K562 (cell line): ENCODE data around the gene ITSN1. TPM values are rescaled to one million over a fixed set of nuclear protein-coding genes. Genes with fewer than 3 reads are reported as not detected.

Source experiments
- ATAC-seq: fragments of 200-7000 bp; cut with Tn5 transposase; 3 replicates; pipeline ENCODE4 v1.9.1; 2020; ENCODE audit warnings: moderate library complexity
- BruUV-seq: library from RNA; stranded (reverse); fragments of 400-500 nt; replicated peaks from 2 replicates; lab custom pipeline; 2021; lab: Mats Ljungman, UMichigan
- CTCF ChIA-PET: fragments of 300-600 bp; formaldehyde crosslinking; extraction: SDS; loops from one replicate; lab custom pipeline; 2021; ENCODE audit warnings: low intra/inter-chr PET ratio; lab: Yijun Ruan, JAX
- POLR2A ChIA-PET: fragments of 300-600, 350-650 bp; sonication (Branson Sonifier 250); formaldehyde crosslinking; extraction: SDS; loops from one replicate; lab custom pipeline; 2021; ENCODE audit warnings: antibody characterized with exemption, inconsistent platforms; lab: Yijun Ruan, JAX
- DNase-seq, 4 experiments: peaks; one replicate each; pipeline versions ENCODE4 v3.0.0 to v3.0.0-alpha.2; 2011 to 2018; ENCODE audit warnings: low spot score in 3 of 4, mixed read lengths in 3 of 4; ENCODE audit errors: extremely low read depth in 1 of 4
- FAIRE-seq: peaks from 2 replicates; lab custom pipeline; 2011; peaks lifted over from hg19 to GRCh38; lab: Jason Lieb, UNC
- H2AFZ ChIP-seq: 2 replicates; pipeline ENCODE4 v1.6.0; 2011; ENCODE audit warnings: low read depth, low read length, control low read depth, inconsistent platforms
- H3K27ac ChIP-seq: fragments of 200-600 bp; 3 replicates; pipeline ENCODE4 v1.8.0; 2011; ENCODE audit warnings: low read depth, mild to moderate bottlenecking, control low read depth, inconsistent platforms, low read length, moderate library complexity, mixed read lengths; ENCODE audit errors: extremely low read depth
- H3K27me3 ChIP-seq, 2 experiments: fragments of 300-600 bp in 1 of 2; 2 replicates in 1 of 2; 3 replicates in 1 of 2; pipeline versions ENCODE4 v1.6.0 to v1.8.0; 2011; ENCODE audit warnings: inconsistent platforms in 2 of 2, low read length in 2 of 2, mild to moderate bottlenecking in 1 of 2, mixed read lengths in 1 of 2, moderate library complexity in 1 of 2; ENCODE audit not compliant: control insufficient read depth in 2 of 2, insufficient read depth in 2 of 2
- H3K36me3 ChIP-seq: fragments of 300-600 bp; 3 replicates; pipeline ENCODE4 v1.8.0; 2011; ENCODE audit warnings: mild to moderate bottlenecking, low read length, inconsistent platforms; ENCODE audit not compliant: control insufficient read depth, insufficient read depth
- H3K4me1 ChIP-seq, 2 experiments: fragments of 200-600 bp in 1 of 2; replicated peaks in 1 of 2; 2 replicates in 1 of 2; 3 replicates in 1 of 2; pipeline versions ENCODE4 v1.5.1 to v1.8.0; 2011; ENCODE audit warnings: inconsistent platforms in 2 of 2, low read length in 2 of 2, mild to moderate bottlenecking in 1 of 2, mixed read lengths in 1 of 2, moderate library complexity in 1 of 2; ENCODE audit not compliant: control insufficient read depth in 2 of 2, insufficient read depth in 2 of 2
- H3K4me2 ChIP-seq: 2 replicates; pipeline ENCODE4 v1.6.1; 2011; ENCODE audit warnings: low read length, control low read depth, inconsistent platforms, mixed read lengths; ENCODE audit not compliant: insufficient read depth
- H3K4me3 ChIP-seq: fragments of 200-600 bp; sonication (generic), shearing (Covaris generic); 2 replicates; pipeline ENCODE4 v1.5.1; 2016; ENCODE audit warnings: control low read depth, inconsistent platforms
- H3K79me2 ChIP-seq: fragments of 200-600 bp; 3 replicates; pipeline ENCODE4 v1.8.0; 2011; ENCODE audit warnings: low read length, inconsistent platforms; ENCODE audit not compliant: control insufficient read depth, insufficient read depth
- H3K9ac ChIP-seq, 2 experiments: 2 replicates each; pipeline versions ENCODE4 v1.6.0 to v1.6.1; 2011; ENCODE audit warnings: low read depth in 2 of 2, low read length in 2 of 2, control low read depth in 1 of 2, inconsistent platforms in 1 of 2, mild to moderate bottlenecking in 1 of 2, mixed read lengths in 1 of 2; ENCODE audit not compliant: insufficient read depth in 1 of 2
- H3K9me1 ChIP-seq: one replicate; pipeline ENCODE4 v1.6.0; 2011; ENCODE audit warnings: inconsistent platforms, mild to moderate bottlenecking, low read length, moderate library complexity; ENCODE audit not compliant: control insufficient read depth, insufficient read depth
- H3K9me3 ChIP-seq: replicated peaks from 2 replicates; pipeline ENCODE4 v1.5.1; 2011; ENCODE audit warnings: low read depth, low read length, inconsistent platforms; ENCODE audit not compliant: control insufficient read depth, insufficient read depth
- H4K20me1 ChIP-seq: replicated peaks from 2 replicates; pipeline ENCODE4 v1.6.1; 2011; ENCODE audit warnings: low read length, inconsistent platforms, mixed read lengths; ENCODE audit not compliant: control insufficient read depth, insufficient read depth
- COPS2 ChIP-seq: fragments of 450-650 bp; conservative IDR thresholded peaks from 2 replicates; pipeline ENCODE4 v1.6.1; 2016; ENCODE audit warnings: mild to moderate bottlenecking, moderate library complexity
- DPF2 ChIP-seq: fragments of 450-650 bp; IDR thresholded peaks from 2 replicates; pipeline ENCODE4 v1.6.1; 2016
- E2F3 ChIP-seq: fragments of 250-450 bp; sonication (Bioruptor Pico); IDR thresholded peaks from 2 replicates; pipeline ENCODE4 v1.4.0; 2020; ENCODE audit warnings: mild to moderate bottlenecking
- FOS ChIP-seq: IDR thresholded peaks from 3 replicates; pipeline ENCODE4 v1.6.1; 2011; ENCODE audit not compliant: insufficient read length; ENCODE audit errors: extremely low read depth
- FOSL1 ChIP-seq: fragments of 200-800 bp; sonication (Bioruptor generic); conservative IDR thresholded peaks from 2 replicates; pipeline ENCODE4 v1.6.1; 2016; ENCODE audit warnings: missing genetic modification characterization, missing compliant biosample characterization
- FOXA1 ChIP-seq: fragments of 450-650 bp; IDR thresholded peaks from 2 replicates; pipeline ENCODE4 v1.6.1; 2016; ENCODE audit warnings: mild to moderate bottlenecking, borderline replicate concordance
- FOXK2 ChIP-seq, 2 experiments: fragments of 450-650 bp; IDR thresholded peaks in 1 of 2; conservative IDR thresholded peaks in 1 of 2; 2 replicates each; pipeline ENCODE4 v1.6.1; 2016; ENCODE audit warnings: low read depth in 2 of 2, mild to moderate bottlenecking in 1 of 2
- GATA2 ChIP-seq: sonication (generic); formaldehyde crosslinking; IDR thresholded peaks from 2 replicates; pipeline ENCODE4 v1.4.0; 2020; ENCODE audit warnings: mild to moderate bottlenecking, missing genetic modification reagents
- MAZ ChIP-seq, 2 experiments: fragments of 450-650 bp in 1 of 2; sonication (generic) in 1 of 2; formaldehyde crosslinking; IDR thresholded peaks in 1 of 2; conservative IDR thresholded peaks in 1 of 2; 2 replicates each; pipeline versions ENCODE4 v1.4.0 to v1.5.0; 2020; ENCODE audit warnings: mild to moderate bottlenecking in 1 of 2, missing genetic modification reagents in 1 of 2
- MNT ChIP-seq, 2 experiments: fragments of 450-650 bp; conservative IDR thresholded peaks; 2 replicates each; pipeline ENCODE4 v1.6.1; 2017; ENCODE audit warnings: mild to moderate bottlenecking in 2 of 2, moderate library complexity in 2 of 2
- NONO ChIP-seq, 2 experiments: fragments of 200-400 bp in 1 of 2; fragments of 450-650 bp in 1 of 2; formaldehyde crosslinking in 1 of 2; IDR thresholded peaks; 2 replicates each; pipeline ENCODE4 v1.6.1; 2017; ENCODE audit warnings: low read depth in 2 of 2, mild to moderate bottlenecking in 2 of 2, moderate library complexity in 2 of 2, low read length in 1 of 2
- PKNOX1 ChIP-seq: fragments of 450-650 bp; IDR thresholded peaks from 2 replicates; pipeline ENCODE4 v1.6.1; 2016
- TEAD1 ChIP-seq, 2 experiments: fragments of 450-650 bp in 1 of 2; sonication (generic) in 1 of 2; formaldehyde crosslinking; IDR thresholded peaks; 2 replicates each; pipeline versions ENCODE4 v1.4.0 to v1.8.0; 2020 to 2022; ENCODE audit warnings: mild to moderate bottlenecking in 2 of 2, missing genetic modification reagents in 1 of 2
- TFAP4 ChIP-seq: sonication (generic); formaldehyde crosslinking; IDR thresholded peaks from 2 replicates; pipeline ENCODE4 v1.8.0; 2022; ENCODE audit warnings: missing genetic modification reagents, mild to moderate bottlenecking, moderate library complexity, borderline replicate concordance
- ZBED1 ChIP-seq: IDR thresholded peaks from 2 replicates; pipeline ENCODE4 v1.6.1; 2014
- ZBTB17 ChIP-seq: fragments of 450-650 bp; formaldehyde crosslinking; IDR thresholded peaks from 2 replicates; pipeline ENCODE4 v1.4.0; 2020; ENCODE audit warnings: mild to moderate bottlenecking
- ZC3H8 ChIP-seq: fragments of 450-650 bp; IDR thresholded peaks from 2 replicates; pipeline ENCODE4 v1.6.1; 2017
- ZEB2 ChIP-seq: fragments of 450-650 bp; IDR thresholded peaks from 2 replicates; pipeline ENCODE4 v1.6.1; 2016
- ZFP30 ChIP-seq: fragments of 250-450 bp; sonication (Bioruptor Pico); IDR thresholded peaks from 2 replicates; pipeline ENCODE4 v1.8.0; 2022; ENCODE audit warnings: moderate library complexity, mild to moderate bottlenecking, inconsistent platforms, borderline replicate concordance
- WGBS: fragments of 100-300 bp; shearing (Covaris generic); methylation state at CpG from one replicate; pipeline ENCODE4 v1.1.6; 2016; ENCODE audit warnings: low coverage, mixed read lengths; ENCODE audit not compliant: insufficient coverage; ENCODE audit errors: missing lambda C conversion rate; 5-methylcytosine and 5-hydroxymethylcytosine counted together
- in situ Hi-C: fragments of 300-500 bp; cut with MboI; formaldehyde crosslinking; loops from 4 replicates; pipeline ENCODE4 v1.15.0; 2018; ENCODE audit warnings: inconsistent platforms, mixed read lengths
- intact Hi-C: fragments of 100-400 bp; cut with micrococcal nuclease; formaldehyde crosslinking; loops from 2 replicates; pipeline ENCODE4 v1.14.2; 2022
- polyA plus RNA-seq, 8 experiments: library from polyadenylated mRNA; depleted of rRNA in 4 of 8; stranded (reverse) in 5 of 8; unstranded in 3 of 8; fragments of >200 nt; fragmentation: Nextera tagmentation in 2 of 8; fragmentation: Illumina TruSeq in 1 of 8; extraction: Ambion mirVana in 2 of 8; extraction: Trizol in 1 of 8; gene quantifications; 2 replicates each; pipeline versions ENCODE4 v1.2.1 to v1.2.3, GENCODE V29; 2011 to 2014; ENCODE audit warnings: inconsistent platforms in 1 of 8, missing spikeins in 1 of 8
- total RNA-seq, 7 experiments: library from RNA; depleted of rRNA in 6 of 7; stranded (reverse); fragments of >200 nt in 6 of 7; fragmentation: Illumina TruSeq in 2 of 7; extraction: Trizol in 2 of 7; gene quantifications; 2 replicates each; pipeline versions ENCODE4 v1.2.1 to v1.2.3, GENCODE V29; 2011 to 2021; ENCODE audit warnings: low replicate concordance in 1 of 7

ITSN1 gene
- total and polyA plus RNA-seq, 9 of the 15 experiments (the other 6 are each of a cell fraction or from before 2014, with no cell fraction given): 1.1 to 12.6 (median 4.8) TPM

- Histone ChIP-seq H2AFZ (no peak overlapping the region), H3K4me2 (no peak overlapping the region), H4K20me1 (no peaks in the 10 kb centered on the region), H3K9ac (no peak overlapping the region), H3K27me3 (0 out of 5 replicates have a peak, but pooled peaks cover 0 to 2% of the 10 kb centered on the region in 2 experiments), H3K9me1 (no peaks in the 10 kb centered on the region), H3K9me3 (no peaks in the 10 kb centered on the region), H3K79me2 (no peaks in the 10 kb centered on the region), H3K36me3 (no peaks in the 10 kb centered on the region), H3K27ac (no peak overlapping the region), H3K4me1 (peaks cover 0 to 17% of the 10 kb centered on the region in 2 experiments; a peak in 3 of 5 replicates), H3K4me3 (no peak overlapping the region)
- POLR2A ChIA-PET: interaction anchor here (0.6 to 3.4 kb wide), 3 partner anchors 10 to 70 kb away, joined by 3 to 7 read pairs (median 4); no protein-coding TSS in a partner anchor
- CTCF ChIA-PET: no interaction called here
- WGBS: 6% methylated on average over 4 of the region's 4 CpGs
- in situ Hi-C loops: no loop called here
- ATAC-seq (peak; percentile 52; the same call in 2 of the 3 replicates), FAIRE-seq (no peak), DNase-seq (peak in 1 of 4 experiments; percentile 67)
- intact Hi-C loops: no loop called here
- no TSS peak for BruUV-seq
- peak; percentile 92 for TF ChIP-seq FOSL1
- TF ChIP-seq ZBTB17 (CRISPR knock-in tag): 0 out of 2 replicates have a peak, but pooled peaks have one; percentile 19
- no peak for TF ChIP-seq E2F3 (CRISPR knock-in tag)
- TF ChIP-seq GATA2 (CRISPR knock-in tag): 0 out of 2 replicates have a peak, but pooled peaks have one; percentile 30
- peak; percentile 80 to 84; a peak in 3 of 4 replicates for TF ChIP-seq FOXK2 (conservative IDR thresholded peaks at IDR 0.05 in 1 of 2, IDR thresholded peaks at IDR 0.05 in 1 of 2; ENCODE audit: low read depth in 2 of 2)
- no peak for TF ChIP-seq ZC3H8
- TF ChIP-seq NONO (IDR thresholded peaks at IDR 0.05; ENCODE audit: low read depth in 2 of 2, low read length in 1 of 2): no peak
- TF ChIP-seq PKNOX1: peak; percentile 90
- TF ChIP-seq TEAD1 (CRISPR knock-in tag; IDR thresholded peaks at IDR 0.05): peak in 1 of 2 experiments; percentile 55; a peak in 2 of 4 replicates
- no peak for TF ChIP-seq COPS2
- peak; percentile 6 for TF ChIP-seq FOS
- no peak for TF ChIP-seq ZFP30
- TF ChIP-seq MAZ (CRISPR knock-in tag; conservative IDR thresholded peaks at IDR 0.05 in 1 of 2, IDR thresholded peaks at IDR 0.05 in 1 of 2): peak in 1 of 2 experiments; percentile 25; a peak in 1 of 4 replicates
- TF ChIP-seq TFAP4 (CRISPR knock-in tag): peak; percentile 53; the same call in 1 of the 2 replicates
- no peak for TF ChIP-seq FOXA1
- TF ChIP-seq ZBED1: no peak
- TF ChIP-seq ZEB2: peak; percentile 80
- peak; percentile 62 for TF ChIP-seq DPF2
- 0 out of 4 replicates have a peak, but pooled peaks of 1 of the 2 experiments have one; percentile 18 for TF ChIP-seq MNT (conservative IDR thresholded peaks at IDR 0.05)
These were observed 40.8 kb downstream of the ITSN1 start for GRCh38 chr21:33682992-33683627.
